K562 (cell line): ENCODE data around the gene IGF2BP1. TPM values are rescaled to one million over a fixed set of nuclear protein-coding genes. Genes with fewer than 3 reads are reported as not detected.

Experiments
- ATAC-seq: fragments of 200-7000 bp; cut with Tn5 transposase; 3 replicates; pipeline ENCODE4 v1.9.1; 2020; ENCODE audit warnings: moderate library complexity
- BruUV-seq: library from RNA; stranded (reverse); fragments of 400-500 nt; replicated peaks from 2 replicates; lab custom pipeline; 2021; lab: Mats Ljungman, UMichigan
- CTCF ChIA-PET: fragments of 300-600 bp; formaldehyde crosslinking; extraction: SDS; loops from one replicate; lab custom pipeline; 2021; ENCODE audit warnings: low intra/inter-chr PET ratio; lab: Yijun Ruan, JAX
- POLR2A ChIA-PET: fragments of 300-600, 350-650 bp; sonication (Branson Sonifier 250); formaldehyde crosslinking; extraction: SDS; loops from one replicate; lab custom pipeline; 2021; ENCODE audit warnings: antibody characterized with exemption, inconsistent platforms; lab: Yijun Ruan, JAX
- DNase-seq, 4 experiments: peaks; one replicate each; pipeline versions ENCODE4 v3.0.0 to v3.0.0-alpha.2; 2011 to 2018; ENCODE audit warnings: low spot score in 3 of 4, mixed read lengths in 3 of 4; ENCODE audit errors: extremely low read depth in 1 of 4
- FAIRE-seq: peaks from 2 replicates; lab custom pipeline; 2011; peaks lifted over from hg19 to GRCh38; lab: Jason Lieb, UNC
- H2AFZ ChIP-seq: 2 replicates; pipeline ENCODE4 v1.6.0; 2011; ENCODE audit warnings: low read depth, low read length, control low read depth, inconsistent platforms
- H3K27ac ChIP-seq: fragments of 200-600 bp; 3 replicates; pipeline ENCODE4 v1.8.0; 2011; ENCODE audit warnings: low read depth, mild to moderate bottlenecking, control low read depth, inconsistent platforms, low read length, moderate library complexity, mixed read lengths; ENCODE audit errors: extremely low read depth
- H3K27me3 ChIP-seq, 2 experiments: fragments of 300-600 bp in 1 of 2; 2 replicates in 1 of 2; 3 replicates in 1 of 2; pipeline versions ENCODE4 v1.6.0 to v1.8.0; 2011; ENCODE audit warnings: inconsistent platforms in 2 of 2, low read length in 2 of 2, mild to moderate bottlenecking in 1 of 2, mixed read lengths in 1 of 2, moderate library complexity in 1 of 2; ENCODE audit not compliant: control insufficient read depth in 2 of 2, insufficient read depth in 2 of 2
- H3K36me3 ChIP-seq: fragments of 300-600 bp; 3 replicates; pipeline ENCODE4 v1.8.0; 2011; ENCODE audit warnings: mild to moderate bottlenecking, low read length, inconsistent platforms; ENCODE audit not compliant: control insufficient read depth, insufficient read depth
- H3K4me1 ChIP-seq, 2 experiments: fragments of 200-600 bp in 1 of 2; replicated peaks in 1 of 2; 2 replicates in 1 of 2; 3 replicates in 1 of 2; pipeline versions ENCODE4 v1.5.1 to v1.8.0; 2011; ENCODE audit warnings: inconsistent platforms in 2 of 2, low read length in 2 of 2, mild to moderate bottlenecking in 1 of 2, mixed read lengths in 1 of 2, moderate library complexity in 1 of 2; ENCODE audit not compliant: control insufficient read depth in 2 of 2, insufficient read depth in 2 of 2
- H3K4me2 ChIP-seq: 2 replicates; pipeline ENCODE4 v1.6.1; 2011; ENCODE audit warnings: low read length, control low read depth, inconsistent platforms, mixed read lengths; ENCODE audit not compliant: insufficient read depth
- H3K4me3 ChIP-seq: fragments of 200-600 bp; sonication (generic), shearing (Covaris generic); 2 replicates; pipeline ENCODE4 v1.5.1; 2016; ENCODE audit warnings: control low read depth, inconsistent platforms
- H3K79me2 ChIP-seq: fragments of 200-600 bp; 3 replicates; pipeline ENCODE4 v1.8.0; 2011; ENCODE audit warnings: low read length, inconsistent platforms; ENCODE audit not compliant: control insufficient read depth, insufficient read depth
- H3K9ac ChIP-seq, 2 experiments: 2 replicates each; pipeline versions ENCODE4 v1.6.0 to v1.6.1; 2011; ENCODE audit warnings: low read depth in 2 of 2, low read length in 2 of 2, control low read depth in 1 of 2, inconsistent platforms in 1 of 2, mild to moderate bottlenecking in 1 of 2, mixed read lengths in 1 of 2; ENCODE audit not compliant: insufficient read depth in 1 of 2
- H3K9me1 ChIP-seq: one replicate; pipeline ENCODE4 v1.6.0; 2011; ENCODE audit warnings: inconsistent platforms, mild to moderate bottlenecking, low read length, moderate library complexity; ENCODE audit not compliant: control insufficient read depth, insufficient read depth
- H3K9me3 ChIP-seq: replicated peaks from 2 replicates; pipeline ENCODE4 v1.5.1; 2011; ENCODE audit warnings: low read depth, low read length, inconsistent platforms; ENCODE audit not compliant: control insufficient read depth, insufficient read depth
- H4K20me1 ChIP-seq: replicated peaks from 2 replicates; pipeline ENCODE4 v1.6.1; 2011; ENCODE audit warnings: low read length, inconsistent platforms, mixed read lengths; ENCODE audit not compliant: control insufficient read depth, insufficient read depth
- ARID3B ChIP-seq: fragments of 250-450 bp; sonication (Bioruptor Pico); IDR thresholded peaks from 2 replicates; pipeline ENCODE4 v1.4.0; 2020; ENCODE audit warnings: borderline replicate concordance
- CEBPB ChIP-seq: fragments of 450-650 bp; IDR thresholded peaks from 2 replicates; pipeline ENCODE4 v1.6.1; 2016; ENCODE audit warnings: missing genetic modification characterization, missing compliant biosample characterization
- CLOCK ChIP-seq: fragments of 250-450 bp; sonication (Bioruptor Pico); IDR thresholded peaks from 2 replicates; pipeline ENCODE4 v1.4.0; 2020; ENCODE audit warnings: mild to moderate bottlenecking, moderate library complexity, borderline replicate concordance
- CXXC5 ChIP-seq: fragments of 250-450 bp; sonication (Bioruptor Pico); IDR thresholded peaks from 2 replicates; pipeline ENCODE4 v1.8.0; 2022; ENCODE audit warnings: inconsistent platforms, mild to moderate bottlenecking, moderate library complexity
- KDM2B ChIP-seq: fragments of 250-450 bp; sonication (Bioruptor Pico); IDR thresholded peaks from 2 replicates; pipeline ENCODE4 v1.8.0; 2021; ENCODE audit warnings: mild to moderate bottlenecking, moderate library complexity
- MLLT1 ChIP-seq, 2 experiments: fragments of 450-650 bp; IDR thresholded peaks; 2 replicates each; pipeline ENCODE4 v1.6.1; 2016
- RBM15 ChIP-seq: fragments of 200-400 bp; formaldehyde crosslinking; IDR thresholded peaks from 2 replicates; pipeline ENCODE4 v1.6.1; 2018; ENCODE audit warnings: mild to moderate bottlenecking, low read length, moderate library complexity; ENCODE audit not compliant: insufficient read depth
- TGIF2 ChIP-seq: sonication (generic); formaldehyde crosslinking; IDR thresholded peaks from 2 replicates; pipeline ENCODE4 v1.8.1; 2022; ENCODE audit warnings: mild to moderate bottlenecking, missing genetic modification reagents, moderate library complexity
- ZNF184 ChIP-seq: sonication (generic); formaldehyde crosslinking; IDR thresholded peaks from 2 replicates; pipeline ENCODE4 v1.5.0; 2020; ENCODE audit warnings: missing genetic modification reagents
- ZNF282 ChIP-seq: sonication (generic); formaldehyde crosslinking; IDR thresholded peaks from 2 replicates; pipeline ENCODE4 v1.8.1; 2023; ENCODE audit warnings: missing genetic modification reagents
- WGBS: fragments of 100-300 bp; shearing (Covaris generic); methylation state at CpG from one replicate; pipeline ENCODE4 v1.1.6; 2016; ENCODE audit warnings: low coverage, mixed read lengths; ENCODE audit not compliant: insufficient coverage; ENCODE audit errors: missing lambda C conversion rate; 5-methylcytosine and 5-hydroxymethylcytosine counted together
- in situ Hi-C: fragments of 300-500 bp; cut with MboI; formaldehyde crosslinking; loops from 4 replicates; pipeline ENCODE4 v1.15.0; 2018; ENCODE audit warnings: inconsistent platforms, mixed read lengths
- intact Hi-C: fragments of 100-400 bp; cut with micrococcal nuclease; formaldehyde crosslinking; loops from 2 replicates; pipeline ENCODE4 v1.14.2; 2022
- polyA plus RNA-seq, 8 experiments: library from polyadenylated mRNA; depleted of rRNA in 4 of 8; stranded (reverse) in 5 of 8; unstranded in 3 of 8; fragments of >200 nt; fragmentation: Nextera tagmentation in 2 of 8; fragmentation: Illumina TruSeq in 1 of 8; extraction: Ambion mirVana in 2 of 8; extraction: Trizol in 1 of 8; gene quantifications; 2 replicates each; pipeline versions ENCODE4 v1.2.1 to v1.2.3, GENCODE V29; 2011 to 2014; ENCODE audit warnings: inconsistent platforms in 1 of 8, missing spikeins in 1 of 8
- total RNA-seq, 7 experiments: library from RNA; depleted of rRNA in 6 of 7; stranded (reverse); fragments of >200 nt in 6 of 7; fragmentation: Illumina TruSeq in 2 of 7; extraction: Trizol in 2 of 7; gene quantifications; 2 replicates each; pipeline versions ENCODE4 v1.2.1 to v1.2.3, GENCODE V29; 2011 to 2021; ENCODE audit warnings: low replicate concordance in 1 of 7
- TF ChIP-seq, protein P1 (sequence below): fragments of 200-800 bp; sonication (Bioruptor generic); IDR thresholded peaks from 2 replicates; pipeline ENCODE4 v1.6.1; 2017; ENCODE audit warnings: missing genetic modification characterization, missing compliant biosample characterization
- TF ChIP-seq, protein P2 (sequence below), 2 experiments: fragments of 450-650 bp in 1 of 2; sonication (generic) in 1 of 2; formaldehyde crosslinking; conservative IDR thresholded peaks; 2 replicates each; pipeline versions ENCODE4 v1.4.0 to v1.8.1; 2020 to 2022; ENCODE audit warnings: mild to moderate bottlenecking in 1 of 2, missing genetic modification reagents in 1 of 2

IGF2BP1 gene
- total and polyA plus RNA-seq, 9 of the 15 experiments (the other 6 are each of a cell fraction or from before 2014, with no cell fraction given): 13.0 to 318 (median 53.6) TPM

GRCh38 chr17:49021768-49022103 lies 24.6 kb downstream of the IGF2BP1 start:
- ATAC-seq (no peak), FAIRE-seq (no peak), DNase-seq (no peak)
- in situ Hi-C loops (no loop called here), intact Hi-C loops (loop anchor here (10.0 kb wide), 1 partner anchor 127 kb away; the partner anchor contains the start of gene ATP5MC1)
- TF ChIP-seq ZNF282 (no peak), ARID3B (CRISPR knock-in tag) (no peak), MLLT1 (IDR thresholded peaks at IDR 0.05) (no peak), KDM2B (no peak), TGIF2 (CRISPR knock-in tag) (no peak), CEBPB (tag) (no peak), RBM15 (no peak), CXXC5 (CRISPR knock-in tag) (no peak), CLOCK (no peak), ZNF184 (CRISPR knock-in tag) (no peak)
- TF ChIP-seq, protein P1, sequence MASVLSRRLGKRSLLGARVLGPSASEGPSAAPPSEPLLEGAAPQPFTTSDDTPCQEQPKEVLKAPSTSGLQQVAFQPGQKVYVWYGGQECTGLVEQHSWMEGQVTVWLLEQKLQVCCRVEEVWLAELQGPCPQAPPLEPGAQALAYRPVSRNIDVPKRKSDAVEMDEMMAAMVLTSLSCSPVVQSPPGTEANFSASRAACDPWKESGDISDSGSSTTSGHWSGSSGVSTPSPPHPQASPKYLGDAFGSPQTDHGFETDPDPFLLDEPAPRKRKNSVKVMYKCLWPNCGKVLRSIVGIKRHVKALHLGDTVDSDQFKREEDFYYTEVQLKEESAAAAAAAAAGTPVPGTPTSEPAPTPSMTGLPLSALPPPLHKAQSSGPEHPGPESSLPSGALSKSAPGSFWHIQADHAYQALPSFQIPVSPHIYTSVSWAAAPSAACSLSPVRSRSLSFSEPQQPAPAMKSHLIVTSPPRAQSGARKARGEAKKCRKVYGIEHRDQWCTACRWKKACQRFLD: no peak
- TF ChIP-seq, protein P2, sequence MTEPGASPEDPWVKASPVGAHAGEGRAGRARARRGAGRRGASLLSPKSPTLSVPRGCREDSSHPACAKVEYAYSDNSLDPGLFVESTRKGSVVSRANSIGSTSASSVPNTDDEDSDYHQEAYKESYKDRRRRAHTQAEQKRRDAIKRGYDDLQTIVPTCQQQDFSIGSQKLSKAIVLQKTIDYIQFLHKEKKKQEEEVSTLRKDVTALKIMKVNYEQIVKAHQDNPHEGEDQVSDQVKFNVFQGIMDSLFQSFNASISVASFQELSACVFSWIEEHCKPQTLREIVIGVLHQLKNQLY (CRISPR knock-in tag; conservative IDR thresholded peaks at IDR 0.05): no peak
- no peaks in the 10 kb centered on the region for H3K27me3 ChIP-seq
- peaks cover 90% of the 10 kb centered on the region for H3K36me3 ChIP-seq
- BruUV-seq: no TSS peak
- ChIA-PET CTCF (no interaction called here), POLR2A (interaction anchor here (0.6 kb wide), 1 partner anchor 92 kb away, joined by 3 read pairs; no protein-coding TSS in a partner anchor)
- no peak overlapping the region for H2AFZ ChIP-seq
- H3K4me2 ChIP-seq: no peak overlapping the region
- H3K27ac ChIP-seq: no peak overlapping the region
- peaks cover 7 to 8% of the 10 kb centered on the region in 2 experiments; a peak in 4 of 5 replicates for H3K4me1 ChIP-seq
- H3K79me2 ChIP-seq: peaks cover 92% of the 10 kb centered on the region
- WGBS: 93% methylated on average over 2 of the region's 2 CpGs
- H4K20me1 ChIP-seq: peaks cover 21% of the 10 kb centered on the region
- no peaks in the 10 kb centered on the region for H3K9me3 ChIP-seq
- no peaks in the 10 kb centered on the region for H3K9me1 ChIP-seq
- H3K9ac ChIP-seq: no peak overlapping the region; a peak in 1 of 4 replicates
- H3K4me3 ChIP-seq: no peak overlapping the region
